ENCODE data around the gene CDKL2.
A peak's percentile ranks its signal among the peaks of the same experiment; 100 is the strongest.

Gene CDKL2

GRCh38 chr4:75566911-75567310 lies 63.4 kb downstream of the CDKL2 start:
- Histone ChIP-seq H3K18ac (ENCODE audit: low read length) (no peak overlapping the region), H2AK5ac (ENCODE audit: low read depth, low read length) (no peak overlapping the region), H3K27me3 (ENCODE audit: control insufficient read depth in 3 of 3, insufficient read depth in 3 of 3, low read depth in 1 of 3, low read length in 3 of 3) (peaks cover 0 to 5% (median 0%) of the 10 kb centered on the region in 3 experiments), H3K4me3 (ENCODE audit: low read length in 2 of 2) (no peak overlapping the region), H3K4ac (ENCODE audit: low read length) (no peak overlapping the region), H3K9me3 (replicated peaks in 1 of 2; ENCODE audit: control insufficient read depth in 2 of 2, insufficient read depth in 1 of 2, low read depth in 1 of 2, low read length in 2 of 2) (peaks cover 4 to 8% of the 10 kb centered on the region in 2 donors), H3K79me1 (ENCODE audit: low read depth, low read length) (no peaks in the 10 kb centered on the region), H2BK15ac (ENCODE audit: low read length) (no peak overlapping the region), H3K4me1 (ENCODE audit: control insufficient read depth in 2 of 2, insufficient read depth in 1 of 2, low read depth in 1 of 2, low read length in 2 of 2) (peaks cover 0 to 2% of the 10 kb centered on the region in 2 donors), H3K27ac (replicated peaks; ENCODE audit: low read length) (no peak overlapping the region), H3K23ac (ENCODE audit: low read depth, low read length, poor library complexity) (no peak overlapping the region), H3K36me3 (replicated peaks in 1 of 2; ENCODE audit: control insufficient read depth in 2 of 2, insufficient read depth in 2 of 2, low read length in 2 of 2) (no peaks in the 10 kb centered on the region), H2BK120ac (ENCODE audit: low read depth, low read length) (no peak overlapping the region), H4K8ac (ENCODE audit: low read depth, low read length) (no peak overlapping the region), H2BK5ac (ENCODE audit: low read length) (no peak overlapping the region), H4K91ac (ENCODE audit: low read depth, low read length, poor library complexity) (no peak overlapping the region), H2AFZ (ENCODE audit: low read length) (no peak overlapping the region), H3K4me2 (ENCODE audit: insufficient read depth, low read length, poor library complexity, severe bottlenecking) (no peak overlapping the region), H3K14ac (ENCODE audit: low read length) (no peak overlapping the region), H3K9ac (ENCODE audit: low read depth, low read length, poor library complexity) (no peak overlapping the region), H2BK12ac (ENCODE audit: low read length) (no peak overlapping the region)
- no peak for DNase-seq (ENCODE audit: low spot score)
- no CpG with 5 or more reads among the region's 1 CpG for WGBS, 2 donors (ENCODE audit: extremely low coverage in 2 of 2, insufficient read length in 2 of 2, insufficient replicate concordance in 1 of 2)

DNA sequence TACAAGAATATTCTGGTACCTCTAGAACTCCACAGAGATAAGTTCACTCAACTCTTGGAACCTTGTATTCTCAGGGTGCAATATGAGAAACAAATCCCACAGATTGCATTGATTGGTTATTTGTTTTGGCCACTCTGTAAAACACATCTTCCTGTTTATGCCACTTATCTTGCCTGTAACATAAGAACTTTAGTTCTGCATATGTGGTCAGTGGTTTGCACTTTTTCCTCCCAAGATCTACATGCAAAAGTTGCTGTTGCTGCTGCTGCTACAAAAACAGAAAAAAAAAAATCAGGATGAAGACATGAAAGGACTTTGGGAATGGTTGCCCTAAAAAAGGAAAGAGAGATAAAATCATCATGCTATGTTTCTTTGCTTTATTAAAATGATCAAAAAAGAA lies 64.8 kb downstream of the CDKL2 start:
- H3K18ac ChIP-seq (ENCODE audit: low read length), result no peak overlapping the region

DNA sequence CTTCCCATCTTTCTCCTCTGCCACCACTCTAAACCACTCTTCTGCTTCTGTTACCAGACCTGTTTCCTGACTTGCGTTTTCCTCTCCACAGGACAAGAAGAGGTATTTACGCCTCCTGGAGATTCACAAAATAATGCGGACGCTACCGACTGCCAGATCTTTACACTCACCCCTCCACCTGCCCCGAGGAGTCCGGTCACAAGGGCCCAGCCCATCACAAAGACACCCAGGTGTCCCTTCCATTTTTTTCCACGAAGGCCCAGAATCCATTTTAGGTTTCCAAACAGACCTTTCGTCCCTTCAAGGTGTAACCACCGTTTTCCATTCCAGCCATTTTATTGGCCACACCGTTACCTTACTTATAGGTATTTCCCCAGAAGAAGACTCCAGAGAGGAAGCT lies 66.3 kb downstream of the CDKL2 start:
- peaks cover 0 to 2% of the 10 kb centered on the region in 2 donors for H3K4me1 ChIP-seq (ENCODE audit: control insufficient read depth in 2 of 2, insufficient read depth in 1 of 2, low read depth in 1 of 2, low read length in 2 of 2)
- no peaks in the 10 kb centered on the region for H3K27me3 ChIP-seq (ENCODE audit: control insufficient read depth in 3 of 3, insufficient read depth in 3 of 3, low read depth in 1 of 3, low read length in 3 of 3)
- H3K4me3 ChIP-seq (ENCODE audit: low read length in 2 of 2), result no peak overlapping the region
- H3K36me3 ChIP-seq (replicated peaks in 1 of 2; ENCODE audit: control insufficient read depth in 2 of 2, insufficient read depth in 2 of 2, low read length in 2 of 2), result no peaks in the 10 kb centered on the region
- DNase-seq (ENCODE audit: low spot score), result no peak
- no peak overlapping the region for H3K4me2 ChIP-seq (ENCODE audit: insufficient read depth, low read length, poor library complexity, severe bottlenecking)
- no CpG with 5 or more reads among the region's 11 CpGs for WGBS, 2 donors (ENCODE audit: extremely low coverage in 2 of 2, insufficient read length in 2 of 2, insufficient replicate concordance in 1 of 2)
- H3K9ac ChIP-seq (ENCODE audit: low read depth, low read length, poor library complexity), result no peak overlapping the region
- no peak overlapping the region for H3K27ac ChIP-seq (replicated peaks; ENCODE audit: low read length)
- no peak overlapping the region for H2BK5ac ChIP-seq (ENCODE audit: low read length)
- no peak overlapping the region for H3K14ac ChIP-seq (ENCODE audit: low read length)
- H2AFZ ChIP-seq (ENCODE audit: low read length), result no peak overlapping the region
- H3K4ac ChIP-seq (ENCODE audit: low read length), result no peak overlapping the region
- H3K9me3 ChIP-seq (replicated peaks in 1 of 2; ENCODE audit: control insufficient read depth in 2 of 2, insufficient read depth in 1 of 2, low read depth in 1 of 2, low read length in 2 of 2), result peaks cover 4 to 8% of the 10 kb centered on the region in 2 donors
- no peak overlapping the region for H3K18ac ChIP-seq (ENCODE audit: low read length)
- H2BK15ac ChIP-seq (ENCODE audit: low read length), result no peak overlapping the region
- H2BK12ac ChIP-seq (ENCODE audit: low read length), result no peak overlapping the region
- no peak overlapping the region for H4K8ac ChIP-seq (ENCODE audit: low read depth, low read length)
- no peak overlapping the region for H3K23ac ChIP-seq (ENCODE audit: low read depth, low read length, poor library complexity)
- no peak overlapping the region for H2BK120ac ChIP-seq (ENCODE audit: low read depth, low read length)
- H3K79me1 ChIP-seq (ENCODE audit: low read depth, low read length), result no peaks in the 10 kb centered on the region
- H4K91ac ChIP-seq (ENCODE audit: low read depth, low read length, poor library complexity), result no peak overlapping the region
- no peak overlapping the region for H2AK5ac ChIP-seq (ENCODE audit: low read depth, low read length)

More for the DNA sequence above, 64.8 kb downstream of the CDKL2 start:
- H3K23ac ChIP-seq (ENCODE audit: low read depth, low read length, poor library complexity), result no peak overlapping the region
- H2AK5ac ChIP-seq (ENCODE audit: low read depth, low read length), result no peak overlapping the region
- H2BK12ac ChIP-seq (ENCODE audit: low read length), result no peak overlapping the region
- no peak overlapping the region for H4K8ac ChIP-seq (ENCODE audit: low read depth, low read length)
- no peak overlapping the region for H2AFZ ChIP-seq (ENCODE audit: low read length)
- peaks cover 4 to 8% of the 10 kb centered on the region in 2 donors for H3K9me3 ChIP-seq (replicated peaks in 1 of 2; ENCODE audit: control insufficient read depth in 2 of 2, insufficient read depth in 1 of 2, low read depth in 1 of 2, low read length in 2 of 2)
- no peak overlapping the region for H2BK15ac ChIP-seq (ENCODE audit: low read length)
- H3K79me1 ChIP-seq (ENCODE audit: low read depth, low read length), result no peaks in the 10 kb centered on the region
- no peaks in the 10 kb centered on the region for H3K36me3 ChIP-seq (replicated peaks in 1 of 2; ENCODE audit: control insufficient read depth in 2 of 2, insufficient read depth in 2 of 2, low read length in 2 of 2)
- H3K9ac ChIP-seq (ENCODE audit: low read depth, low read length, poor library complexity), result no peak overlapping the region
- H2BK120ac ChIP-seq (ENCODE audit: low read depth, low read length), result no peak overlapping the region
- H4K91ac ChIP-seq (ENCODE audit: low read depth, low read length, poor library complexity), result no peak overlapping the region
- DNase-seq (ENCODE audit: low spot score), result no peak
- no peaks in the 10 kb centered on the region for H3K27me3 ChIP-seq (ENCODE audit: control insufficient read depth in 3 of 3, insufficient read depth in 3 of 3, low read depth in 1 of 3, low read length in 3 of 3)
- no peak overlapping the region for H3K4me2 ChIP-seq (ENCODE audit: insufficient read depth, low read length, poor library complexity, severe bottlenecking)
- H3K4me1 ChIP-seq (ENCODE audit: control insufficient read depth in 2 of 2, insufficient read depth in 1 of 2, low read depth in 1 of 2, low read length in 2 of 2), result peaks cover 0 to 2% of the 10 kb centered on the region in 2 donors
- no peak overlapping the region for H3K4me3 ChIP-seq (ENCODE audit: low read length in 2 of 2)
- no peak overlapping the region for H3K14ac ChIP-seq (ENCODE audit: low read length)
- H2BK5ac ChIP-seq (ENCODE audit: low read length), result no peak overlapping the region
- no peak overlapping the region for H3K4ac ChIP-seq (ENCODE audit: low read length)
- H3K27ac ChIP-seq (replicated peaks; ENCODE audit: low read length), result no peak overlapping the region

DNA sequence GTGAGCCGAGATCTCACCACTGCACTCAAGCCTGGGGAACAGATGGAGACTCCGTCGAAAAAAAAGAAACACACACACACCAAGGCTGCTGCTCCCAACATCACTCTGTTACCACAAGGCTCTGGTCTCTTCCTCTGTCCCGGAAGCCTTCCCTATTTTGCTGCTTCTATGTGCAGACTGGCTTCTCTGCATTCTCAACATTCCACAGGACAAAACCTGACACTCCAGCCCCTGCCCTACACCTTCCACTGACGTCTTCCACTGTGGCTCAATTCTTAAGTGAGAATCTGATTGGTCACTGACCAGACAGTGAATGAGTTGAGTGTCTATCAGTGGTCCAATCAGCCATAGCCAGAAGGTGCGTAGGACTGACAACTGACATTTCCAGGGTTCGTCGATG lies 68.5 kb downstream of the CDKL2 start:
- Histone ChIP-seq H3K79me1 (ENCODE audit: low read depth, low read length) (no peaks in the 10 kb centered on the region), H3K23ac (ENCODE audit: low read depth, low read length, poor library complexity) (no peak overlapping the region), H3K9me3 (replicated peaks in 1 of 2; ENCODE audit: control insufficient read depth in 2 of 2, insufficient read depth in 1 of 2, low read depth in 1 of 2, low read length in 2 of 2) (no peaks in the 10 kb centered on the region), H2BK12ac (ENCODE audit: low read length) (no peak overlapping the region), H4K8ac (ENCODE audit: low read depth, low read length) (no peak overlapping the region), H2BK15ac (ENCODE audit: low read length) (no peak overlapping the region), H3K27me3 (ENCODE audit: control insufficient read depth in 3 of 3, insufficient read depth in 3 of 3, low read depth in 1 of 3, low read length in 3 of 3) (no peaks in the 10 kb centered on the region), H3K18ac (ENCODE audit: low read length) (no peak overlapping the region), H2AFZ (ENCODE audit: low read length) (peak overlapping the region; percentile 39), H4K91ac (ENCODE audit: low read depth, low read length, poor library complexity) (no peak overlapping the region), H2AK5ac (ENCODE audit: low read depth, low read length) (no peak overlapping the region), H3K9ac (ENCODE audit: low read depth, low read length, poor library complexity) (no peak overlapping the region), H2BK120ac (ENCODE audit: low read depth, low read length) (no peak overlapping the region), H3K14ac (ENCODE audit: low read length) (no peak overlapping the region), H3K4ac (ENCODE audit: low read length) (no peak overlapping the region), H3K4me1 (ENCODE audit: control insufficient read depth in 2 of 2, insufficient read depth in 1 of 2, low read depth in 1 of 2, low read length in 2 of 2) (peaks cover 0 to 2% of the 10 kb centered on the region in 2 donors), H3K4me3 (ENCODE audit: low read length in 2 of 2) (no peak overlapping the region), H3K4me2 (ENCODE audit: insufficient read depth, low read length, poor library complexity, severe bottlenecking) (no peak overlapping the region), H2BK5ac (ENCODE audit: low read length) (no peak overlapping the region), H3K36me3 (replicated peaks in 1 of 2; ENCODE audit: control insufficient read depth in 2 of 2, insufficient read depth in 2 of 2, low read length in 2 of 2) (no peaks in the 10 kb centered on the region), H3K27ac (replicated peaks; ENCODE audit: low read length) (peak overlapping the region; percentile 52)
- WGBS, 2 donors (ENCODE audit: extremely low coverage in 2 of 2, insufficient read length in 2 of 2, insufficient replicate concordance in 1 of 2), result no CpG with 5 or more reads among the region's 8 CpGs
- DNase-seq (ENCODE audit: low spot score), result peak; percentile 37

All from neuronal stem cell (in vitro differentiated cells).